Measurements from ENCODE around the gene RIC1. TPM values are rescaled to one million over a fixed set of nuclear protein-coding genes. Genes with fewer than 3 reads are reported as not detected.

RIC1 gene
- total and polyA plus RNA-seq, 2 of the 8 experiments (the other 6 are each of a cell fraction or from before 2014, with no cell fraction given): 10.7 to 24.5 TPM

GRCh38 chr9:5750569-5750968 is 121.7 kb downstream of the RIC1 start:
- H3K23ac ChIP-seq (ENCODE audit: insufficient read length): no peak overlapping the region
- no peaks in the 10 kb centered on the region for H4K20me1 ChIP-seq (replicated peaks in 1 of 2; ENCODE audit: control insufficient read depth in 1 of 2, insufficient read depth in 2 of 2, low read length in 2 of 2)
- H3K18ac ChIP-seq (ENCODE audit: extremely low read depth, low read length): no peak overlapping the region
- H2BK5ac ChIP-seq (ENCODE audit: low read depth, low read length): no peak overlapping the region
- H3K4me1 ChIP-seq (replicated peaks in 1 of 4; ENCODE audit: control insufficient read depth in 3 of 4, insufficient read depth in 4 of 4, low read length in 3 of 4): no peaks in the 10 kb centered on the region
- no peak for FAIRE-seq
- no peak overlapping the region for H2BK12ac ChIP-seq (ENCODE audit: low read depth, low read length)
- no peak overlapping the region for H2BK20ac ChIP-seq (ENCODE audit: low read length)
- H2AK5ac ChIP-seq (ENCODE audit: low read depth, low read length): no peak overlapping the region
- H3K56ac ChIP-seq (replicated peaks; ENCODE audit: insufficient read length, low read depth, low read length): no peak overlapping the region
- WGBS, 2 experiments (ENCODE audit: extremely low coverage in 1 of 2, insufficient coverage in 1 of 2, insufficient read length in 1 of 2, insufficient replicate concordance in 2 of 2, low coverage in 1 of 2, low lambda C conversion rate in 2 of 2, missing lambda C conversion rate in 1 of 2): 90% methylated on average over 1 of the region's 1 CpG; no CpG with 5 or more reads in 1 of the 2 experiments
- H4K8ac ChIP-seq (ENCODE audit: extremely low read depth, insufficient read depth, low read length): no peak overlapping the region
- no peak overlapping the region for H3K9ac ChIP-seq (replicated peaks in 1 of 4; ENCODE audit: extremely low read depth in 1 of 4, low read depth in 3 of 4, low read length in 3 of 4)
- CTCF ChIA-PET (ENCODE audit: partially characterized antibody): interaction anchor here (1.1 kb wide), 1 partner anchor 9 kb away, joined by 4 read pairs; no protein-coding TSS in a partner anchor
- no peak overlapping the region for H2AFZ ChIP-seq (ENCODE audit: low read length)
- H2BK120ac ChIP-seq (replicated peaks; ENCODE audit: low read depth, low read length): no peak overlapping the region
- H3K14ac ChIP-seq (ENCODE audit: insufficient read length): no peak overlapping the region
- H3K79me2 ChIP-seq (ENCODE audit: control insufficient read depth in 1 of 2, insufficient read depth in 2 of 2, low read length in 2 of 2): no peaks in the 10 kb centered on the region
- POLR2A ChIA-PET (ENCODE audit: partially characterized antibody): no interaction called here
- H3K4ac ChIP-seq (replicated peaks; ENCODE audit: insufficient read length, low read depth, low read length): no peak overlapping the region
- H3K27me3 ChIP-seq (replicated peaks in 1 of 4; ENCODE audit: control insufficient read depth in 3 of 4, extremely low read depth in 1 of 4, insufficient read depth in 3 of 4, low read length in 3 of 4): no peaks in the 10 kb centered on the region
- H3K27ac ChIP-seq (ENCODE audit: low read depth, low read length): no peak overlapping the region
- peaks cover 0 to 19% (median 5%) of the 10 kb centered on the region in 4 experiments; a peak in 4 of 8 replicates for H3K36me3 ChIP-seq (ENCODE audit: control insufficient read depth in 2 of 4, insufficient read depth in 4 of 4, low read length in 3 of 4)
- no peak overlapping the region for H4K5ac ChIP-seq (ENCODE audit: insufficient read length, low read depth, low read length)
- H3K23me2 ChIP-seq (ENCODE audit: low read depth, low read length): no peaks in the 10 kb centered on the region
- no peak overlapping the region for H3K4me3 ChIP-seq (ENCODE audit: extremely low read depth in 1 of 4, insufficient read depth in 2 of 4, low read depth in 3 of 4, low read length in 4 of 4)
- no peak overlapping the region for H4K91ac ChIP-seq (replicated peaks; ENCODE audit: insufficient read length, low read length)
- no peaks in the 10 kb centered on the region for H3K79me1 ChIP-seq (ENCODE audit: low read depth, low read length)
- no peak for DNase-seq (ENCODE audit: low read depth in 1 of 2, low spot score in 2 of 2)
- H3K9me3 ChIP-seq (ENCODE audit: insufficient read depth in 2 of 2, low read depth in 1 of 2, low read length in 1 of 2): no peaks in the 10 kb centered on the region
- no peak overlapping the region for H2BK15ac ChIP-seq (ENCODE audit: low read length)
- no peak overlapping the region for H3K4me2 ChIP-seq (ENCODE audit: insufficient read depth in 1 of 2, low read depth in 2 of 2, low read length in 2 of 2)
- no peak for TF ChIP-seq KDM5A (IDR thresholded peaks at IDR 0.05; ENCODE audit: low read length)
- TF ChIP-seq ATF2 (IDR thresholded peaks at IDR 0.05; ENCODE audit: low read length): no peak
- TF ChIP-seq ZNF274 (IDR thresholded peaks at IDR 0.05; ENCODE audit: borderline replicate concordance, extremely low read depth, low read length): no peak
- no peak for TF ChIP-seq KDM1A (IDR thresholded peaks at IDR 0.05; ENCODE audit: borderline replicate concordance, low read length)
- TF ChIP-seq POU5F1 (IDR thresholded peaks at IDR 0.05; ENCODE audit: low read depth, low read length): no peak
- TF ChIP-seq POLR2AphosphoS5 (IDR thresholded peaks at IDR 0.05; ENCODE audit: low read depth, low read length): no peak
- no peak for TF ChIP-seq RFX5 (IDR thresholded peaks at IDR 0.05; ENCODE audit: borderline replicate concordance, low read depth, low read length)
- TF ChIP-seq SP2 (IDR thresholded peaks at IDR 0.05; ENCODE audit: low read length): no peak
- no peak for TF ChIP-seq POLR2A (IDR thresholded peaks at IDR 0.05; ENCODE audit: control extremely low read depth in 1 of 2, low read depth in 2 of 2, low read length in 2 of 2)
- TF ChIP-seq MAX (IDR thresholded peaks at IDR 0.05): no peak
- TF ChIP-seq EP300 (IDR thresholded peaks at IDR 0.05; ENCODE audit: borderline replicate concordance in 1 of 2, low read depth in 2 of 2, low read length in 2 of 2): no peak
- no peak for TF ChIP-seq EZH2 (IDR thresholded peaks at IDR 0.05; ENCODE audit: low read depth, low read length, severe bottlenecking)
- TF ChIP-seq YY1 (IDR thresholded peaks at IDR 0.05; ENCODE audit: low read depth, low read length): no peak
